UCSD-AML1 (cell line): ENCODE data around the gene MCCD1.

Experiments used
- DNase-seq: peaks from one replicate; lab custom pipeline; 2025; ENCODE audit not compliant: unreplicated experiment; lab: John Stamatoyannopoulos, UW

MCCD1 gene

GRCh38 chr6:31510007-31510406 lies 18.8 kb upstream of the MCCD1 start:
- DNase-seq: no peak

- DNase-seq: no peak
Measured at GRCh38 chr6:31513456-31514165, 15.2 kb upstream of the MCCD1 start.

GRCh38 chr6:31521835-31522234 lies 6.9 kb upstream of the MCCD1 start:
- DNase-seq: no peak

- no peak for DNase-seq
Measured at GRCh38 chr6:31525553-31525931, 3.2 kb upstream of the MCCD1 start.

- peak; percentile 43 for DNase-seq
Measured at GRCh38 chr6:31525932-31526591, 2.7 kb upstream of the MCCD1 start.

GRCh38 chr6:31528307-31528777 lies 420 bp upstream of the MCCD1 start:
- DNase-seq: no peak

- peak; percentile 15 for DNase-seq
Measured at GRCh38 chr6:31529329-31530150, 778 bp downstream of the MCCD1 start.

- no peak for DNase-seq
Measured at GRCh38 chr6:31530659-31531058, 1.9 kb downstream of the MCCD1 start.

GRCh38 chr6:31531162-31531561 lies 2.4 kb downstream of the MCCD1 start:
- no peak for DNase-seq

- DNase-seq: no peak
Measured at GRCh38 chr6:31531771-31532643, 3.2 kb downstream of the MCCD1 start.

GRCh38 chr6:31532644-31533454 lies 4.1 kb downstream of the MCCD1 start:
- DNase-seq: no peak

- DNase-seq: no peak
Measured at GRCh38 chr6:31533455-31533841, 4.7 kb downstream of the MCCD1 start.

- DNase-seq: no peak
Measured at GRCh38 chr6:31534011-31534410, 5.2 kb downstream of the MCCD1 start.

GRCh38 chr6:31534521-31535040 lies 5.8 kb downstream of the MCCD1 start:
- DNase-seq: no peak

- DNase-seq: no peak
Measured at GRCh38 chr6:31535538-31536324, 7.0 kb downstream of the MCCD1 start.

- no peak for DNase-seq
Measured at GRCh38 chr6:31538805-31539400, 10.1 kb downstream of the MCCD1 start.

- DNase-seq: no peak
Measured at GRCh38 chr6:31540640-31541039, 11.9 kb downstream of the MCCD1 start.

- no peak for DNase-seq
Measured at GRCh38 chr6:31541059-31541657, 12.4 kb downstream of the MCCD1 start.
